ENCODE measurements around the gene SH3YL1.

Gene SH3YL1

GRCh38 chr2:281381-281780, 17.5 kb upstream of the SH3YL1 start:
- no peak for DNase-seq

- DNase-seq, result no peak
Measured at GRCh38 chr2:280650-281110, 16.8 kb upstream of the SH3YL1 start.

DNA sequence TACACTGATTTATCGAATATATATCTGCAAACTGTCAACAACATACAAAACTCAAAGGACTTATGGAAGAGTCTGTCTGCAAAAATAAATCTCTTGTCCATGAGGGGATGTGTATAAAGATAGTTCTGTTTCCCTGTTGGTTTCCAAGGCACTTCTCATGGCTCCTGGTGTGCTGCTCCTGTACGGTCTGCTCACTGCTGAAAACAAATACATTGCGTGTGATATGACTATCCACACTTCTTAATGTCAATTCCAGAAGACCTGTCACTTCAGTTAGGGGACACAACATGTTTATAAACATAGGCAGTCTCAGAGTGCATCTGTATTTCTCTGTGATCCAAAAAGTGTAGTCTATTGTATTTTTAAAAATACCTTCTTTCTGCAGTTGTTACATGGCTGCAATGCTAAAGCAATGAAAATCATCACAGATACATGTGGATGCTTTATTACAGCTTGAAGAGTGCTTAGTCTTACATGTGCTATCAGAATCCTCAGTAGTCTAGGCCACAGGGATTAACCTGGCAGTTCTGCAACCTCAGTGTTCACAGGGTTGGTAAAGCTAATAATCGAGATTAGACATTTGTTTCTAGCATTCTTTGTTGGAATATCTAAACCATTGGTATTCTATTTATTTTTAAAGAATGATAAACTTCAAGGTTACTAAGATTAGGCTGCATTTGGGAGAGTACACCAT, 16.3 kb upstream of the SH3YL1 start:
- no peak for DNase-seq

DNA sequence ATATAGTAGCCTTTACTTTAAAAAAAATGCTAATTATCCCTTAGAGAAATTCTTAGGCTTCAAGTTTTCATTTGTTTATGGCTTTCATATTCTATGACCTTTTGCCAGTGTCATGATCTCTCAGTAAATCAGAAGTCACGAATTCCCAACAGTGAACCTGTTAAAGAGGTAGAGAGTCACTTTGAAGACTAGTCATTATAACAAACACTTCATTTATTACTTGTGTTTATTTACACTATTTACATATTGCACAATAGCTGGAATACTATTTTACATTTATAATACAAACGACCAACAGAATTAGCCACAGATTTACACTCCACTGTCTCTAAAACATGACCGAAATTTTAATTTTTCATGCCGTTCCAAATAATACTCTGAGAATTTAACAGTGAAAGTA, 15.5 kb upstream of the SH3YL1 start:
- DNase-seq, result no peak

DNA sequence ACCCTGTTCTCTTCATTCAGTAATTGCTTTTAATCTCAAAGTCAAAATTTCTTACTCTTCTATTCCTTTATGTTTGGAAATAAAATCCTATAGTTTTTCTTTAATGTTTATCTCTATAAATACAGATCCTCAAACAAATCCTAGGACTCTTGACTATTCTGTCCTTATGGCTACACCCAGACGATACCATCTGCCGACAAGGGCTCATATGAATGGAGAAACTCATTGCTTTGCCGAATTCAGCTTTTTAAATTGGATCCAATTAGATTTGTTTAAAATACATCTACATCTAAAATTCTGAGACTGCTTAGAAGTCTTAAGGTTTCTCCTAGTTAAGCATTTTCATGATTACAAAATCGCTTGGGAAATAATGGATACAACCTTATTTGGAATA, 15.1 kb upstream of the SH3YL1 start:
- DNase-seq, result no peak

GRCh38 chr2:278312-278926, 14.6 kb upstream of the SH3YL1 start:
- no peak for DNase-seq

DNA sequence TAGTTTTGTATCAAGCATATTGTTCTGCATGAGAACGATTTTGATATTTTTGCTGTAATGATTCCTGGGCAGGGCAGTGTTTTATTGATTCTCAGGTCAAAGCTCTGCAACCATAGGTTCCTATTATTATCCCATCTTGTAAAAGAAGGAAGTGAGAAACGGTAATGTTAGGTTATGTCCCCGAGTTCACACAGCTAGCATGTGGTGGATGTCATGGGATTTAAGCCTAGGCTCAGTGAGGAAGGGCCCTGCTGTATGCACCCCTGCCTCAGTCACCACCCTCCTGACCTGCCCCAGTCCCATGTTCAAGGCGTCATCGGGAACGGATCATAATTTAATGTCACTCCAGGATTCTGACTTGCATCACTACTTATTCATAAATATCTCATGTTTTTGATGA, 11.6 kb upstream of the SH3YL1 start:
- DNase-seq, result no peak

DNA sequence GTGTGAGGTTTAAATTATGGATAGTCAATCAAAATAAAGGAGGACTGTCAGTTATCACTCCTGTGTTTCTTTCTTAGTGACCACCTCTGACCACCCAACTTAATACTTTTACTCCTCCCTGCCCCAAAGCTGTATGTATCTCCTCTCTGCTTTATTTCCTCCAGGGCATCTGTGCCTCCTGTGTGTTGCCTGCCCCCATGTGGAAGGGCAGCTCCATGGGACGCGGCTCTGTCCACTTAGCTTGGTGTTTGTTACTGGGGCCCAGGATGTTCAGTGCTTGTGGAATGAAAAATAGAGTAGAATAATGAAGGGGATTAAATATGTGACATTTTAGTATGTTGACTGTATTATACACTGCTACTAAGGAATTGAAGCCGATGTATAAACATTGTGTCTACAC, 10.7 kb upstream of the SH3YL1 start:
- no peak for DNase-seq

DNA sequence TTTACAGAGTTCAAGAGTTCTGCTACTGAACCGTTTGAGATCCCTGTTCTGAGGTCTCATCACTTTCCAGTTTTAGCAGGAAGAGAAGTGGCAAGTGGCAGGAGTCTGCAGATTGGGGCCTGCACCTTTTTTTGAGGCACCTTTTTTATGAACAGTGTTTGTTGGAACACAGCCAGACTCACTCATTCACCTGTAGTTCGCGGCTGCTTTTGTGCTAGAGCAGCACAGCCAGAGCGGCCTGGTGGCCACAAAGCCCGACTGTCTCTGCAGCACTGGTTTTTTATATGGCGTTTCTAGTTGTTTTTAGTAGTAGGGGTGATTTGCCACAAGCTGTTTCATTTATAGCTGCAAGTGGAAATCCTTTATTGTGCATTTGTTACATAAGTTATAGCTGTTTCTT, 9.5 kb upstream of the SH3YL1 start:
- DNase-seq, result no peak

- DNase-seq, result no peak
Measured at GRCh38 chr2:271917-272316, 8.1 kb upstream of the SH3YL1 start.

- no peak for DNase-seq
Measured at GRCh38 chr2:270861-271260, 7.0 kb upstream of the SH3YL1 start.

- DNase-seq, result no peak
Measured at GRCh38 chr2:269356-270030, 5.7 kb upstream of the SH3YL1 start.

DNA sequence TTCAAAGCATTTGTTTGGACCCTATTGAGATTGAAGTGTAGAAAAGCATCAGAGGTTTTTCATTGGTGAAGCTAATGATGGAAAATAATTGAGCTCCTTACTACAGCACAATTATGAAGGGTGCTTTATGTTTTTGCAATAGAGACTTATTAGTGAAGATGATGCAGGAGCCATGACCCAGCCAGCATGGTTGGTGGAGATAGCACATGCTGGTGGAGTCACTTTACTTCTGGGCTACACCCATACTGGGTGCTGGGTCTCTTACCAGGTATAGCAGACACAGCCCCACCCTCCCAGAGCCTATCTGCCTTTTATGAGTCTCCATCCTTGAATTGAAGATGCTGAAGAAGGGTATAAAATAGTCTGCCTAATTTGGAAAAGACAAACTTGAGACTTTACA, 4.5 kb upstream of the SH3YL1 start:
- no peak for DNase-seq

DNA sequence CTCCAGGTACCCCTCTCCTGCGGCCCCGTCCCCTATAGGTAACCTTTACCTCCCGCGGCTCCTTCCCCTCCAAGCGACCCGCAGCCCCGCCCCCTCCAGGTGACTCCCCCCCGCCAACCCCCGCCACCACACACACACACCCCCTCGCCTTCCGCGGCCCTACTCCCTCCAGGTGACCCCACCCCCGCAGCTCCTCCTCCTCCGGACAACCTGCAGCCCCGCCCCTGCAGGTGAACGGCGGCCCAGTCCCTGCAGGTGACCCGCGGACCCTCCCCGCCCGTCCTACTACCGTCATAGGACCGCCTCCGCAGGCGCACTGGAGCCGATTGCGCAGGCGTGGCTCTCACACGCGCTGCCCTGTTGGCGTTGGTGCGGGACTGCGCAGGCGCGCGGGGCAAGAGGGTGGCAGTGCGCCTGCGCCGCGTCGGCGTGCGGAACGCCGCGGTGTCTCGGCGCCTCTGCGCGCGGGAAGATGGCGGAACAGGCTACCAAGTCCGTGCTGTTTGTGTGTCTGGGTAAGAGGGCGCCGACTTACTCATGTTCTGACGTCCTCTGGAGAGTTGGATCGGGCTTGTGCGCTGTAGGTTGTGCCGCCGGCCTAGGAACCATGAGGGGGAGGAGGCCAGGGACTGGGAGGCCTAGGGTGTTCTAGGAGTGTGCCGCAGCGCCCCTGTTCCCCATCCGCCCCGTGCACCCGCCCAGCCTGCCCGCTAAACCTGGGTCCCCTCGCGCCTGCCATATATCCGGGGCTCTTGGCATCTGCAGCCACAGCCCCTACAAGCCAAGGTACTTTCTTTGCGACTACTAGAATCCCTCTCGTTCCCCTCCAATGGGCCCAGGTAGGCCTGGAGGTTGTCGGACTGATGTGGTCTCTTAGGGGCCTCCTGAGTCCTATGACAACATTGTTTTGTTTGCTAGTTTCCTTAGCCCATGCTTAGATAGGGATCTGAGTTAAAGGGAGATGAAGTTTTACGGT, 949 bp upstream of the SH3YL1 start, which contains the start of gene ACP1:
TSS of gene ACP1 (plus strand) at position 455 of the 976 bp plus-strand sequence. CDS start at position 473, 18 bp downstream.
- peak; percentile 93 to 96 (median 94) for DNase-seq

GRCh38 chr2:263022-263738, 652 bp downstream of the SH3YL1 start:
- DNase-seq, result peak in 1 of 5 experiments; percentile 11

GRCh38 chr2:262117-262516, 1.7 kb downstream of the SH3YL1 start:
- DNase-seq, result no peak

GRCh38 chr2:260507-261161, 3.2 kb downstream of the SH3YL1 start:
- DNase-seq, result peak in 1 of 5 experiments; percentile 49

- DNase-seq, result no peak
Measured at GRCh38 chr2:259789-260331, 4.0 kb downstream of the SH3YL1 start.

DNA sequence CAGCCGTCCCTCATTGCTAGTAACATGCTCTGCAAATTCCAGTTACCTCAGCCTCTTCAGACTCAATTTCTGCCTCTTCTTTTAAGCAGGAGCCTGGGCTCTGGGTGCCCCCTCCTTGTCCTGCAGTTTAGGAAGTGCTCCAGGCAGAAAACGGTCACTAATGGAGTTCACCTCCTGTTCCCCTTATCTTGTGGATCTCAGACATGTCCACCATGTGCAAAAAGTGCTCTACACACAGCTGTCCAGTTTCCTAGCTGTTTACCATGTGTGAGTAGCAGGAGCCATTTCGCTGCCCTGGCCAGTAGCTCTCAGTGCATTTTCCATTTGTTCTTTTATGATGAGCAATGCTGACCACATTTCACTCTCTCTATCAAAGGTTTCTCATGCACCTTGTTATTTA, 4.9 kb downstream of the SH3YL1 start:
- DNase-seq, result no peak

- no peak for DNase-seq
Measured at GRCh38 chr2:257842-258241, 6.0 kb downstream of the SH3YL1 start.

DNA sequence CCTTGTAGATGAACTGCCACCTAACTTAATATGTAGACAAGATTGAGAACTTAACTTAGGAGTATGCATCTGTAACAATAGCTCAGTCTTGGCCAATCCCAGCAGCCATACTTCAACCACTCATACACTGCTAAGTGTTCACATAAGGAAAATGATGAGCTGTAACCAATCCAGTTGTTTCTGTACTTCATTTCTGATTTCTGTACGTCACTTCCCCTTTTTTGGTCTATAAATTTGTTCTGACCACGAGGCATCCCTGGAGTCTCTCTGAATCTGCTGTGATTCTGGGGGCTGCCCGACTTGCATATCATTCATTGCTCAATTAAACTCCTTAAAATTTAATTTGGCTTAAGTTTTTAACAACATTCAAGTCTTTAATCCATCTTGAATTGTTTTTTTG, 6.4 kb downstream of the SH3YL1 start:
- no peak for DNase-seq

Measured in T-helper 2 cell (primary cell).